HG02970 (cell line): ENCODE data around the gene ZCCHC18.
"Not testable (repeated sequence)": the region's sequence is repeated elsewhere in the genome, so short reads cannot be mapped to it uniquely, and the experiment has no call there.

Experiments used
- ATAC-seq: cut with Tn5 transposase; IDR thresholded peaks from one replicate; pipeline ENCODE4 v1.9.1; 2021; ENCODE audit warnings: mild to moderate bottlenecking, moderate library complexity, moderate number of reproducible peaks; ENCODE audit not compliant: unreplicated experiment, low FRiP score

Gene ZCCHC18

DNA sequence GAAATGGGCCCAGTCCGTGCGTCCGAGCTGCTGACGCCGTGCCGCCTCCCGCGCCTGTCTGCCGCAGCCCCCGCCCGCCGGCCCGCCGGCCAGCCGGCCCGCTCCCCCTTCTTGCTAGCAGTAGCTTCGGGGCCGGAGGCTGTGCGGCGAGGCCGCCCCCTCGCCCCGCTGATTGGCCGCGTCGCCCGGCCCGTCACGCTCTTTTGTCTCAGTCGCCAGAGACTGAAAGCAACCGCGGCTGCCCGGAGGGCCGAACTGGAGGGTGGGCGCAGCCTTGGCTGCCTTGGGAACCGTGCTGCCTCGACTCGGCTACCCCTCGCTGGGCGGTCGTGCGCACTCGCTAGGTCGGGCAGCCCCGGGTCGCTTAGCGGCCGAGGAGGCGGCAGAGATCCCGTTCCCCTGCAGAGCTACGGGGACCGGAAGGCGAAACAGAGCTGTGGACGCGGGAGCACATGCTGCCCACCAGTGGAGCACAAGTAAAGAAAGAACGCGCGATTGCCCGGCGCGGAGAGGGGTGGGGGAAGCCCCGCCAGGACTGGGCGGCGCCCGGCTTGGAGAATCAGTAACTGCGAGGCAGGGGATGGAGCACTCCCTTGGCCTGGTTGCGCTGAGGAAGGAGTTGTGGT is at the start of gene ZCCHC18:
Gene ZCCHC18 (plus strand): TSS at position 198 of the 626 bp plus-strand sequence. CDS start 1,589 bp downstream, outside the sequence.
- peak; percentile 63 for ATAC-seq

GRCh38 chrX:104062636-104063035 is 49.7 kb upstream of the ZCCHC18 start:
- ATAC-seq = not testable (repeated sequence)

- peak; percentile 88 for ATAC-seq
These were observed 36.4 kb upstream of the ZCCHC18 start, which contains the start of gene TMSB15C for GRCh38 chrX:104075778-104076445. Gene TMSB15C, minus strand, starts transcription at chrX:104076236.

- not testable (repeated sequence) for ATAC-seq
These were observed 34.5 kb upstream of the ZCCHC18 start for GRCh38 chrX:104077854-104078253.

GRCh38 chrX:104084063-104084462 is 28.3 kb upstream of the ZCCHC18 start:
- ATAC-seq = no peak

DNA sequence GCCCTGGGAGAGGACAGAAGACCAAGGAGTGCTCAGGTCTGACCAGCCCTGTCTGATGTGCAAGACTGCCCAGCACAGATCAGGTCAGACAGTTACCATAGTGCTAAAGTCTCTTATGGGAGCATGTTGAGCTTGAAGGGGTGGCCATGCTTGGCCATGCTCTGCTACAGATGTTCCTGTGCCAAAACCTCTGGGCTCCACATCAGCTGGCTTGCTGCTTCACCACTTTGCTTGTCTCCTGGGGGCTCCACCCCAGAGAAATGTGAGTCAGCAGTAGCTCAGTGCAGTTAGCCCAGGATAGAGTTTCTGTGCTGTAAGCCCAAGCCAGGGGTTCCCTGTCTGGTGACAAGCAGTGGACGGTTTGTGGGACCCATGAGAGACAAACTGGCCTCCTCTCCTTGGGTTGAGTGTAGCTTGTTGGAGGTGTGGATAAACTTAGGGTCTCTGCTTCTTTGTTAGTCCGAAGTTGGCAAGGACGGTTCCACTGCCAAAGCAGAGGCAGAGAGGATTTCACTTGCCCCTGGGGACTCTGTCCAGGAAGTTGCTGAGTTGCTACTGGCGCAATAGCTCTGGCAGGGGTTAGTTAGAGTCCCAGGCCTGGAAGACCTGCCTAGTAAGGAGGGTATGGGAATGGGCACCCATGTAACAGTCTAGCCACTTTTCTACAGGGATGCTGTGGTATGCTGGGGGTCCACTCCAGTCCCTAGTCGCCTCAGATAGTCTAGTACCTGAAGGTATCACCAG is 27.6 kb upstream of the ZCCHC18 start:
- ATAC-seq = no peak

GRCh38 chrX:104085477-104085876 is 26.8 kb upstream of the ZCCHC18 start:
- no peak for ATAC-seq

DNA sequence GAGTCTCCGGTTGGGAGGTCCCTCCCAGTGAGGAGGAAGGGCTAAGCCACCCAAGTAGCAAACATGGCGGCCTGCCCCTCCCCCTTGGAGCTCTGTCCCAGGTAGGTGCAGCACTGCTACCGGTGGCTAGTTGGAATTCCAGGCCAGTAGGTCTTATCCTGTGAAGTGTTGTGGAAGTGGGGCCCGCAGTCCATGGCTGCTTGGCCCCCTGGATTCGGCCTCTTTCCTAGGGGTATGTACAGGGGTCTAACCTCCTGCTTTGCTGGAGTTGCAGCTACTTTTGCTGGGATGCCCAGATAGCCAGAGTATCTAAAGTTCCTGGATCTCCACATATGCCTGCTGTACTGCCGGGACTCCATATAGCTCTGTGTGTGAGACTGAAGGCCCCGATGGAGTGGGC is 26.4 kb upstream of the ZCCHC18 start:
- no peak for ATAC-seq

- ATAC-seq = no peak
These were observed 14.0 kb upstream of the ZCCHC18 start for GRCh38 chrX:104098151-104098808.

GRCh38 chrX:104098919-104099318 is 13.4 kb upstream of the ZCCHC18 start:
- ATAC-seq = no peak

DNA sequence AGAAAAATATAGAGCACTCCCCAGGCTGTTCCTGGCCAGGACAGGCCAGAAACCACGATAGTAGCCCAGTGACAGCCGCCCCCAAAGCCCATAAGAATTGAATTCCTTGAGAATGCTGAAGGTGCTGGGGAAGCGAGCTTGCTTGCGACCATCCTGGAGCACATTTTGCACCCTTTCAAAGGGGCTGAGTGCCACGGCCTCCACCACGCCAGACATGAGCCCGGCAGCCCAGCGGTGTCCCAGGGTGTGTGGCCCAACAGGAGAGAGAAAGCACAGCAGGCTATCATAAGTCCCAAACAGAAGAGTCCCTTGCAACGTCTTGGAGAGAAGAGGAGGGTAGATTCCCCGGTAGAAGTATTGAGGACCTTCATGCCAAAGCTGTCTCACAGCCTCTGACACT is 7.6 kb upstream of the ZCCHC18 start:
- no peak for ATAC-seq

DNA sequence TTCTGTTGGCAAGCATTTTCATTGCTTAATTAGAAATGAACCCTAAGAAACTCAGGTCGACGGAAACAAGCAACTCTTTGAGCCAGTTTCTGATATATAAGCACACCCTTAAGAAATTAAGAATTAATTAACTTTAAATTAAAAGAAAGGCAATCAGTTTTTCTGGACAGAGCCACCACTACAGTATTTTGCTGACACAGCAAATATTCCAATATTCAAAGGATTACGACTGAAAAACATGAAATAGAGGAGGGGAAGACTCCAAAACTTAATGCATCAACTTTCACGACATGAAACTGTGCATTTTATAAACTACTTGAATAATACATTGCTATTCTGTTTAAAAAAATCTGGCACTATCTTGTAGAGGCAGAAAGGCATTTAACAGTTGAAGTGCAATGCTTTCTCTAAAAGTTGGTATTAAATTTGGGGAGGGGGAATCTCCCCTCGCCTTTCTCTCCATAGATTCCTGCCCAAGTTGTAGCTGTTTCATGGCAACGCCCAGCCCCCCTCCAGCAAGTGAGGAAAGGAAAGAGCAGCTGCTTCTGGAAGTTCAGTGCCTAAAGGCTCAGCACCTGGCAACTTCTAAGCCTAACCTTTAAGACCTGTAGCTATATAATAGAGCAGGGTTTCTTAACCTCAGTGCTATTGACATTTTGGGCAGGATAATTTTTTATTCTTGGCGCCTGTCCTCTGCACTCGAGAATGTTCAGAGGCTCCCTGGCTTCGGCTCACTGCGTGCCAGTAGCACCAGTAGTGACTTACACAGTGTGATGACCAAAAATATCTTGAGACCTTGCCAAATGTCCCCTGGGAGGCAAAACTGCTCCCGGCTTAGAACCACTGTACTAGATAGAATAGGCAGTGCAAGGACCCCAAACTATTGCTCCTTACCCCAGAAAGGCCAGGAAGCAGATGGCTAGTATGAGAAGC is 6.7 kb upstream of the ZCCHC18 start:
- no peak for ATAC-seq

DNA sequence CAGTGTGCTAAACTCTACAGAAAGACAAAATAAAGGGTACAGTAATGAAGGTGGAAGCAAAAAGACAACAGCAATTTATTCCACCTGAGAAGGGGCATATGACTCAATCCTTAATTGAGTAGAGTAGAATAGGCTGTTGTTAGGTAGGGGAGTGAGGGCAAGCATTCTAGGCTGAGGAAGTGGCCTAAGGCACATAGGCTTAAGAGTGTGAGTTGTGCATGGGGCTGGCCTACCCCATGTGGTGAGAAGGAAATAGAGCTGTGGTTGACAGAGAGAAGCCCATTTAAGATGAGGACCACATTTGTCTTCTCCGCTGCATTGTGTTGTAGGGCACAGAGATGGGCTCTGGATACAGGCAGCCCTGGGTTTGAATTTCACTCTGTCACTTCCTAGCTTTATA is 3.4 kb upstream of the ZCCHC18 start:
- ATAC-seq = no peak

GRCh38 chrX:104110491-104111240 is 1.7 kb upstream of the ZCCHC18 start:
- ATAC-seq = not testable (repeated sequence)

DNA sequence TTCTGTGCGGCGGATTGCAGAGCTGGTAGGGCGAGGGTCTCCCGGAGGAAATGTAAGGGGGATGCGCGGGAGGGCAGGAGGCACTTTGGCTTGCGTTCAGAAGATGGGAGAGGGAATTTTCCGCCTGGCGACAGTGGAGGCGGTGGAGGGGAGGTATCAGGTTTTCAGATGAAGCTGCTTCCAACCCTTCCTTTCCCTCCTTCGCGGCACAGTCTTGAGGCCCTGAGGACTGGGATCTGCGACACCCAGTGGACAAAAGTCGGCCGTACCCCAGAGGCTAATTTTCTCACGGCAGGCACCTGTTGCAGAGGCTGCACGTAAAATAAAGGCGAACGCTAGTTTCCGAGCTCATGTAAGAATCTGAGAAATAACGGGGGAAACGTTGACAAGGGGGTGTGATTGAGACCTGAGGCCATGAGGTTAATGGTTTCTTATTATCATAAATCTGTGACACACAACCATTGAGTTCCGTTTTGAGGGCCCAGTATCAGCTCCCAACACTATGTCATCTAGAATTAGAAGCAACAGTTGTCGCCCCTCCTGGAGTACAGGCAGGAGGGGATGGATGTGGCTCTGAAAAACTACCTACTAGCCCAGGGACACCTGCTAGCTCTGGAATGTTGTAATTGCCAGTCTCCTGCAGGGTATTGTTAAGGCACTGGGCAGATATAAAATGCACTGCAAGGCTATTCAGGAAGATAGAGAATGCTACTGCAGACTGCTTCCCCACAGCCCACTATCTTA is 1.1 kb downstream of the ZCCHC18 start:
- ATAC-seq = no peak

DNA sequence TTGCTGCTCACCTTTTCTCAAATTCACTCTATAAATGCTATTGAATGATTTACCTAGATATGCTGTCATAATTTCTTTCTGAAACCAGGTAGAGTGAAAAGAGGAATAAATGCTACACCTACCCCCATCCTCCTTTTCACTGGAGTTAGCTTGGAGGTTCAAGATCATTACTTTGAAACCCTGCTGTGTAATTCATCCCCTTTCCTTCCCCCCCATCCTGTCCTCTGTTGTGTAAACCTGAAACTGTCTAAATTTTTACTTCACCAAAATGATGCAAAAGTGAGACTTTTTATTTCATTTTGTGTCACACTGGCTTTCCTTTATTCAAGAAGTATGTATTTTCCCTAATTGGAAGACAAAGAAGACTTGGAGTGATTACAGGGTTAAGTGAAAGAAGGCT is 5.4 kb downstream of the ZCCHC18 start:
- no peak for ATAC-seq

DNA sequence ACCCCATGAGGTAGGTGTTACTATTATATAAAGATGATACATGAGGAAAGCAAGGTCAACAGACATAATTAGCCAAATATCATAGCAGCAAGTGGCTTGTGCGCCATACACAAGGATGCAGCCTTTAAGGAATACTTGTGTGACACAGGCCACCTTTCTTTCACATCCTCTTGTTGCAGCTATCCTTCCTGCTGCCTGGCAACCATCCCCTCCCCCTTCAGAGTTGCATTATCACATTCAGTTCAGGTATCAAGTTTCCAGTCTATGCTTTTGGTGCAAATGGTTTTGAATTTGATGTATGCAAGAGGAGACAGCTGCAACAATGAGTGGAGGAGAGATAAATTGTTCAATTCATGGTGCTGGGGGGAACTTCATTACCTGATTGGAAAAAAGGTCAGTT is 6.4 kb downstream of the ZCCHC18 start:
- no peak for ATAC-seq

GRCh38 chrX:104122829-104123228 is 10.5 kb downstream of the ZCCHC18 start:
- ATAC-seq = no peak
